GM18951 (cell line): ENCODE results near the gene P2RY4.
"Not testable (repeated sequence)": the region's sequence is repeated elsewhere in the genome, so short reads cannot be mapped to it uniquely, and the experiment has no call there.

Experiments used
- POLR2A ChIP-seq: IDR thresholded peaks from 4 replicates; pipeline ENCODE4 v1.6.1; 2011; ENCODE audit warnings: mild to moderate bottlenecking; ENCODE audit not compliant: insufficient read length, insufficient read depth; ENCODE audit errors: extremely low read depth
- in situ Hi-C: fragments of 300-500 bp; cut with MboI; formaldehyde crosslinking; loops from one replicate; pipeline ENCODE4 v1.12.0; 2022; ENCODE audit warnings: low sequenced_read_pairs, mixed read lengths, inconsistent platforms; ENCODE audit not compliant: unreplicated experiment

P2RY4 gene

GRCh38 chrX:70257423-70258288 is 2.3 kb downstream of the P2RY4 start:
- TF ChIP-seq POLR2A = no peak
- in situ Hi-C loops = no loop called here

- in situ Hi-C loops = no loop called here
- TF ChIP-seq POLR2A = no peak
Observed at GRCh38 chrX:70255452-70255851, 4.6 kb downstream of the P2RY4 start.

GRCh38 chrX:70254909-70255308 is 5.1 kb downstream of the P2RY4 start:
- no peak for TF ChIP-seq POLR2A
- in situ Hi-C loops = no loop called here

GRCh38 chrX:70254063-70254400 is 6.0 kb downstream of the P2RY4 start:
- no peak for TF ChIP-seq POLR2A
- in situ Hi-C loops = no loop called here

GRCh38 chrX:70253377-70254062 is 6.5 kb downstream of the P2RY4 start:
- TF ChIP-seq POLR2A = no peak
- in situ Hi-C loops = no loop called here

GRCh38 chrX:70252491-70252890 is 7.5 kb downstream of the P2RY4 start:
- TF ChIP-seq POLR2A = no peak
- in situ Hi-C loops = no loop called here

GRCh38 chrX:70247252-70247651 is 12.8 kb downstream of the P2RY4 start:
- no peak for TF ChIP-seq POLR2A
- in situ Hi-C loops = no loop called here

- in situ Hi-C loops = no loop called here
Observed at GRCh38 chrX:70244881-70245280, 15.1 kb downstream of the P2RY4 start.

GRCh38 chrX:70243601-70244000 is 16.4 kb downstream of the P2RY4 start:
- in situ Hi-C loops = not testable (repeated sequence)

More at GRCh38 chrX:70244881-70245280, 15.1 kb downstream of the P2RY4 start:
- no peak for TF ChIP-seq POLR2A

GRCh38 chrX:70241501-70241900 is 18.5 kb downstream of the P2RY4 start:
- TF ChIP-seq POLR2A = no peak
- in situ Hi-C loops = no loop called here

GRCh38 chrX:70240751-70241150 is 19.3 kb downstream of the P2RY4 start:
- no peak for TF ChIP-seq POLR2A
- in situ Hi-C loops = no loop called here

GRCh38 chrX:70234355-70234754 is 25.6 kb downstream of the P2RY4 start, which contains the start of gene AWAT1:
Gene AWAT1 (plus strand): TSS chrX:70234655. CDS start chrX:70234696, 41 bp downstream.
- in situ Hi-C loops = no loop called here

GRCh38 chrX:70231666-70232065 is 28.3 kb downstream of the P2RY4 start:
- in situ Hi-C loops = no loop called here
- no peak for TF ChIP-seq POLR2A

More at GRCh38 chrX:70234355-70234754, 25.6 kb downstream of the P2RY4 start, which contains the start of gene AWAT1:
- TF ChIP-seq POLR2A = no peak

GRCh38 chrX:70226687-70227086 is 33.3 kb downstream of the P2RY4 start:
- in situ Hi-C loops = no loop called here

More at GRCh38 chrX:70226687-70227086, 33.3 kb downstream of the P2RY4 start:
- TF ChIP-seq POLR2A = no peak
